Epidermal melanocyte (primary cell): ENCODE results near the gene PLA2G5.
"Not testable (repeated sequence)": the region's sequence is repeated elsewhere in the genome, so short reads cannot be mapped to it uniquely, and the experiment has no call there.

Experiments used
- DNase-seq: peaks from one replicate; pipeline ENCODE4 v3.0.0; 2011; ENCODE audit warnings: low spot score; ENCODE audit not compliant: insufficient read length

The PLA2G5 gene

DNA sequence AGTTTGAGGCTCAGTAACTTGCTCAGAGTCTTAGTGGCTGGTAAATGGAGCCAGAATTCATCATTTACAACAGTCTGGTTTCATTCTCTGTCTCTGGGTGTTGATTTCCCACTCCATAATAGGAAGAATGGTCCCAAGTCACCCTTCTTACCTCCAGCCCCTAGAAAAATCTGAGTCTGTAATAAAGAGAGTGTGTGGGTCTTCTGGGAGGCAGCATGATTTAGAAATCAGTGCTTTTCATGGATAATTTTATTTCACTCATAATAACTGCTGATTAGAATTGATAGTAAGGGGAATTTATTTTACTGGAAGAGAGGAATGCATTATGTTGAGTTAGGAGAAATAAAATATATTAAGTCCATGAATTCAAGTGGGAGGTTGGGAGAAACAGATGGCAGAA lies 47.2 kb downstream of the PLA2G5 start:
- DNase-seq: no peak

GRCh38 chr1:20119347-20119746 lies 49.4 kb downstream of the PLA2G5 start, which contains the start of gene PLA2G2D:
PLA2G2D (minus strand) TSS chr1:20119536; CDS start chr1:20119498, 38 bp downstream.
- DNase-seq: no peak

GRCh38 chr1:20120796-20121195 lies 50.8 kb downstream of the PLA2G5 start:
- no peak for DNase-seq

- no peak for DNase-seq
These were observed 53.9 kb downstream of the PLA2G5 start for GRCh38 chr1:20123722-20124455.

- DNase-seq: no peak
These were observed 54.6 kb downstream of the PLA2G5 start for GRCh38 chr1:20124456-20125057.

- no peak for DNase-seq
These were observed 55.1 kb downstream of the PLA2G5 start for GRCh38 chr1:20125100-20125499.

GRCh38 chr1:20126041-20126805 lies 56.2 kb downstream of the PLA2G5 start:
- no peak for DNase-seq

GRCh38 chr1:20126806-20127440 lies 56.9 kb downstream of the PLA2G5 start:
- no peak for DNase-seq

DNA sequence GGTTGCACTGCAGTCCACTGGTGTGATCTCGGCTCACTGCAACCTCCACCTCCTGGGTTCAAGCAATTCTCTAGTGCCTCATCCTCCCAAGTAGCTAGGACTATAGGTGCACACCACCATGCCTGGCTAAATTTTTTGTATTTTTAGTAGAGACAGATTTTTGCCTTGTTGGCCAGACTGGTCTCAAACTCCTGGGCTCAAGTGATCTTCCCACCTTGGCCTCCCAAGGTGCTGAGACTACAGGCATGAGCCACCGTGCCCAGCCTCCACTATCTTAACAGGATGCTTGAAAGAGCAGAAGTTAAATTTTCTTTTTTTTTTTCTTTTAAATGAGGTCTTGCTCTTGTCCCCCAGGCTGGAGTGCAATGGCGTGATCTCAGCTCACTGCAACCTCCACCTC lies 60.5 kb downstream of the PLA2G5 start:
- not testable (repeated sequence) for DNase-seq

GRCh38 chr1:20134995-20135394 lies 65.0 kb downstream of the PLA2G5 start:
- no peak for DNase-seq

DNA sequence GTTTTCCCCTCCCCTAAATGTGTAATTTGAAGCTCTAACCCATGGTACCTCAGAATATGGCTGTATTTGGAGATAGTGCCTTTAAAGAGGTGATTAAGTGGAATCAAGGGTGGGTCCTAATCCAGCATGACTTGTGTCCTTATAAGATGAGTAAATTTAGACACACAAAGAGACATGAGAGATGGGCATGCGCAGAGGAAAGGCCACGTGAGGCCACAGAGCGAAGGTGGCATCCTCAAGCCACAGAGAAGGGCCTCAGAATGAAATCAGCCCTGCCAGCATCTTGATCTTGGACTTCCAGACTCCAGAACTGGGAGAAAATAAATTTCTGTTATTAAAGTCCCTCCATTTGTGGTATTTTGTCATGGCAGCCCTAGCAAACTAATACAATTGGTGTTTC lies 66.3 kb downstream of the PLA2G5 start:
- DNase-seq: no peak

DNA sequence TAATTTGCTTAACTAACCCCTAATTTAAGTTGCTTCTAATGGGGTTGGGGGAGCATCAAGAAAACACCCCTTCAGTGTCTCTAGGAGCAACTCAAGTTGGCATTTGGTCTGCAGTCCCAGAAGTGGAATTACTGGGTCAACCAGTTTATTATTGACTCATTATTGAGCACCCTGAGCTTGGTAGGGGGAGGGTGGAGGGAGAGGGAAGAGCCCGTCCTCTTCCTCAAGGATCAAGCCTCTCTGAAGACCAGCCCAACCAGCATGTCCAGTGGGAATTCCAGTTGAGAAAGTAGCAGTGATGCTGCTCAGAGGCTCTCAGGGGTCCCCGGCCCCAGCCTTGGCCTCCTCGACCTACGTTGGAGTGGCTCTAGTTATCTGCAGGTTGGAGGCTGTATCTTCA lies 67.1 kb downstream of the PLA2G5 start:
- DNase-seq: no peak

GRCh38 chr1:20137604-20138003 lies 67.6 kb downstream of the PLA2G5 start:
- no peak for DNase-seq

GRCh38 chr1:20138346-20138745 lies 68.4 kb downstream of the PLA2G5 start:
- DNase-seq: no peak

DNA sequence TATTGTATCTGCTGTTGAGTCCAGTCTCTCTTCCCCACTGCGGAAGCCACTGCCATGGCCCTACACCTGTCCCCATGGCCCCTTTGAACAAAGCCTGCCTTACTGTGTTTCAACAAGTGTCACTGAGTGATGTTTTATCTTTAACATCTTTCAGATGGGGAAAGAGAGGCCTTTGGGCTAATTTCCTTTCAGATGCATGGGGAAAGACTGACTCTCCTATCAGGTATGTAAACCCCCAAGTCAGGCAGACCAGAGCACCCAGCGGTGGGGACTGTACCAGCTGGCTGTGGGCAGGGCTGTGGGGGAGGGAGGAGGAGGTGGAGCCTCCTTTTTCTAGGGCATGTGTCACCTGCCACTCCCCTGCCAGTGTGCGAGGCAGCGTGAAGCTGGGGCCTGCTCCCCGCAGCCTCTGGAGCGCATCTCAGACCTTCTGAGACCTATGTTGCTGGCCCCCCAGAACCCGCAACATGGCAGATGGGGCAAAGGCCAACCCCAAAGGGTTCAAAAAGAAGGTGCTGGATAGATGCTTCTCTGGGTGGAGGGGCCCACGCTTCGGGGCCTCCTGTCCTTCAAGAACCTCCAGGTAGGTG lies 69.1 kb downstream of the PLA2G5 start, which contains the start of gene PLA2G2F:
TSS of gene PLA2G2F (plus strand) at position 363 of the 590 bp plus-strand sequence. CDS start at position 468, 105 bp downstream.
- DNase-seq: no peak

DNA sequence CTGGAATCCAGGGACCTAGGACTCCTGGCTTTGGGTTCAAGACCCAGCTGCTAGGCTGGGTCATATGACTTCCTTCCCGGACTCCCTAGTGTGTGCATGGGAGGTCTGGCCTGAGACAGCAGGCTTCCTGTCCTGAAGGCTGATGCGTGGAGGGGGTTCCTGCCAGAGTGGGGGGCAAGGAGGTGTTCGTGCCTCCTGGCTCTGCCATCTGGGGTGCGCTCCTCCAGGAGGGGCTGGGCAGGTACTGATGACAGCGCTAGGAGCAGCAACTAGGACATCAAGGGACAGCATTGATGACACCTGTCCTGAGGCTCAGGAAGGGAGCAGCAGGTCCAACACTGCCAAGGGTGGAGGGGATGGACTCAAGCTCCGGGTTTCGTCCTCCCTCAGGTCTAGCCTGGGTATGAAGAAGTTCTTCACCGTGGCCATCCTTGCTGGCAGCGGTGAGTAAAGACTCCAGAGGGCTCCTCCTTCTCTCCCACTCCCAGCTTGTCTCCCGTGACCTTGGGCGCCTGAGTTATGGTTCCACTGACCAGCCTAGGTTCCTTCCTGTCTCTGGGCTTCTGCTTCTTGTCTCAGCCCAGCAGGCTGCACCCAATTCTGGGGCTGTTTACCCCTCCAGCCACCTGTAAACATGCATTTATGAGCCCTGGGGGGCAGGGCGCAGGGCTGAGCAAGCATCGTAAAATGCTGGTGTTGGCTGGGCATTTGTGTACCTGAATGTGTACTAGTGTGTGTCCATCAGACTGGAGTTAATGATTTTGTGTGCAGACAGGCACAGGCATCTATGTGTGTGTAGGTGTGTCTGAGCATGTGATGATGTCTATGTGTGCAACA lies 70.0 kb downstream of the PLA2G5 start:
- no peak for DNase-seq

GRCh38 chr1:20141001-20141400 lies 71.0 kb downstream of the PLA2G5 start:
- DNase-seq: no peak

GRCh38 chr1:20141466-20141865 lies 71.5 kb downstream of the PLA2G5 start:
- no peak for DNase-seq
